Uterus (tissue), 4 donors: Measurements from ENCODE around the gene KCNMB2. TPM values are rescaled to one million over a fixed set of nuclear protein-coding genes. Genes with fewer than 3 reads are reported as not detected.

Experiments used
- DNase-seq, 2 donors: peaks; one replicate each; pipeline ENCODE4 v3.0.0-alpha.2; 2019 to 2020
- H3K27ac ChIP-seq, 2 donors: fragments of 200-600 bp; sonication (generic); 1 replicate in 1 of 2; 2 replicates in 1 of 2; pipeline ENCODE4 v1.5.1; 2016 to 2018
- H3K27me3 ChIP-seq, 2 donors: fragments of 200-600 bp; sonication (generic); one replicate each; pipeline ENCODE4 v1.5.1; 2018 to 2019; ENCODE audit warnings: control low read depth in 1 of 2
- H3K36me3 ChIP-seq, 2 donors: fragments of 200-600 bp; sonication (generic); one replicate each; pipeline ENCODE4 v1.5.1; 2019; ENCODE audit warnings: control low read depth in 1 of 2
- H3K4me1 ChIP-seq, 2 donors: fragments of 200-600 bp; sonication (generic); one replicate each; pipeline ENCODE4 v1.5.1; 2018 to 2019; ENCODE audit warnings: control low read depth in 1 of 2
- H3K4me3 ChIP-seq, 2 donors: fragments of 200-600 bp; sonication (generic); 1 replicate in 1 of 2; 2 replicates in 1 of 2; pipeline ENCODE4 v1.5.1; 2018 to 2019; ENCODE audit warnings: mild to moderate bottlenecking in 1 of 2
- H3K9me3 ChIP-seq, 2 donors: fragments of 200-600 bp; sonication (generic); one replicate each; pipeline ENCODE4 v1.5.1; 2019; ENCODE audit warnings: control low read depth in 1 of 2
- CTCF ChIP-seq, 4 experiments: fragments of 200-600 bp in 2 of 4; fragments of 450-650 bp in 2 of 4; sonication (generic) in 2 of 4; IDR thresholded peaks; one replicate each; pipeline ENCODE4 v1.5.1; 2016 to 2019; ENCODE audit warnings: antibody characterized with exemption in 4 of 4, mild to moderate bottlenecking in 2 of 4, moderate library complexity in 1 of 4
- POLR2A ChIP-seq, 2 donors: fragments of 450-650 bp; IDR thresholded peaks; one replicate each; pipeline ENCODE4 v1.6.1; 2016; ENCODE audit warnings: antibody characterized with exemption in 2 of 2, mild to moderate bottlenecking in 1 of 2, moderate library complexity in 1 of 2
- intact Hi-C: fragments of 100-400 bp; cut with DNase I; formaldehyde crosslinking; loops from one replicate; pipeline ENCODE4 v1.15.1; 2023; ENCODE audit warnings: low total_unique reads
- total RNA-seq, 4 donors: library from RNA; depleted of rRNA in 3 of 4; stranded (reverse); fragments of >200 nt in 3 of 4; gene quantifications; one replicate each; pipeline versions ENCODE4 v1.1.0 to v1.2.4, GENCODE V29; 2014 to 2023
- donor health status: DM: yes; HTN: yes; CAD: no.

KCNMB2 gene
- total RNA-seq, 4 donors from 2014 or later = 0.29 to 12.7 (median 1.4) TPM

- DNase-seq = no peak
- intact Hi-C loops = no loop called here
- TF ChIP-seq CTCF (IDR thresholded peaks at IDR 0.05) (no peak), POLR2A (IDR thresholded peaks at IDR 0.05) (no peak)
Observed at GRCh38 chr3:178671377-178671776, 135.1 kb downstream of the KCNMB2 start.

GRCh38 chr3:178671791-178672190 is 135.6 kb downstream of the KCNMB2 start:
- no peaks in the 10 kb centered on the region for H3K4me1 ChIP-seq
- H3K27ac ChIP-seq = no peak overlapping the region
- DNase-seq = no peak
- no peaks in the 10 kb centered on the region for H3K9me3 ChIP-seq
- no peak for TF ChIP-seq CTCF (IDR thresholded peaks at IDR 0.05)
- TF ChIP-seq POLR2A (IDR thresholded peaks at IDR 0.05) = no peak
- no peak overlapping the region for H3K4me3 ChIP-seq
- intact Hi-C loops = no loop called here
- no peaks in the 10 kb centered on the region for H3K36me3 ChIP-seq
- H3K27me3 ChIP-seq = no peaks in the 10 kb centered on the region

More at GRCh38 chr3:178671377-178671776, 135.1 kb downstream of the KCNMB2 start:
- H3K27ac ChIP-seq = no peak overlapping the region
- H3K4me3 ChIP-seq = no peak overlapping the region
- H3K27me3 ChIP-seq = no peaks in the 10 kb centered on the region
- H3K9me3 ChIP-seq = no peaks in the 10 kb centered on the region
- no peaks in the 10 kb centered on the region for H3K4me1 ChIP-seq
- no peaks in the 10 kb centered on the region for H3K36me3 ChIP-seq

GRCh38 chr3:178672275-178672674 is 136.0 kb downstream of the KCNMB2 start:
- intact Hi-C loops = no loop called here
- no peaks in the 10 kb centered on the region for H3K36me3 ChIP-seq
- H3K4me3 ChIP-seq = no peak overlapping the region
- no peaks in the 10 kb centered on the region for H3K4me1 ChIP-seq
- TF ChIP-seq POLR2A (IDR thresholded peaks at IDR 0.05) (no peak), CTCF (IDR thresholded peaks at IDR 0.05) (no peak)
- no peak overlapping the region for H3K27ac ChIP-seq
- no peaks in the 10 kb centered on the region for H3K9me3 ChIP-seq
- DNase-seq = no peak
- H3K27me3 ChIP-seq = no peaks in the 10 kb centered on the region

- DNase-seq = no peak
- intact Hi-C loops = no loop called here
- no peak overlapping the region for H3K4me3 ChIP-seq
- H3K9me3 ChIP-seq = no peaks in the 10 kb centered on the region
- no peak for TF ChIP-seq POLR2A (IDR thresholded peaks at IDR 0.05)
- no peak for TF ChIP-seq CTCF (IDR thresholded peaks at IDR 0.05)
- H3K4me1 ChIP-seq = no peaks in the 10 kb centered on the region
- H3K27me3 ChIP-seq = no peaks in the 10 kb centered on the region
- H3K27ac ChIP-seq = no peak overlapping the region
- H3K36me3 ChIP-seq = no peaks in the 10 kb centered on the region
Observed at GRCh38 chr3:178673529-178673928, 137.3 kb downstream of the KCNMB2 start.

GRCh38 chr3:178676077-178676476 is 139.8 kb downstream of the KCNMB2 start:
- H3K36me3 ChIP-seq = no peaks in the 10 kb centered on the region
- no peak overlapping the region for H3K27ac ChIP-seq
- no peak for DNase-seq
- no peak overlapping the region for H3K4me3 ChIP-seq
- H3K4me1 ChIP-seq = no peaks in the 10 kb centered on the region
- no peaks in the 10 kb centered on the region for H3K9me3 ChIP-seq
- no peaks in the 10 kb centered on the region for H3K27me3 ChIP-seq
- intact Hi-C loops = no loop called here
- TF ChIP-seq CTCF (IDR thresholded peaks at IDR 0.05) (no peak), POLR2A (IDR thresholded peaks at IDR 0.05) (no peak)
